Stimulated activated CD4-positive, alpha-beta T cell treated with anti-CD3 and anti-CD28 coated beads, Interleukin-12 subunit alpha, Interleukin-12 subunit beta, amount 100 ng/mL, for 24 hours (primary cell): ENCODE results near the gene TNFRSF21.
"Not testable (repeated sequence)": the region's sequence is repeated elsewhere in the genome, so short reads cannot be mapped to it uniquely, and the experiment has no call there.

ENCODE experiments used
- DNase-seq, 2 experiments: peaks; one replicate each; pipeline ENCODE4 v3.0.0-alpha.2; 2020; ENCODE audit warnings: low read depth in 2 of 2

Gene TNFRSF21

GRCh38 chr6:47321577-47321976 lies 11.9 kb upstream of the TNFRSF21 start:
- DNase-seq, result no peak

GRCh38 chr6:47319867-47320266 lies 10.2 kb upstream of the TNFRSF21 start:
- no peak for DNase-seq

- DNase-seq, result no peak
Observed at GRCh38 chr6:47319382-47319781, 9.7 kb upstream of the TNFRSF21 start.

GRCh38 chr6:47318236-47318989 lies 8.7 kb upstream of the TNFRSF21 start:
- no peak for DNase-seq

GRCh38 chr6:47315181-47315580 lies 5.5 kb upstream of the TNFRSF21 start:
- not testable (repeated sequence) for DNase-seq

- DNase-seq, result no peak
Observed at GRCh38 chr6:47310131-47310480, 401 bp upstream of the TNFRSF21 start.

GRCh38 chr6:47308552-47309290 lies 984 bp downstream of the TNFRSF21 start:
- peak in 1 of 2 experiments; percentile 1 for DNase-seq

- DNase-seq, result no peak
Observed at GRCh38 chr6:47308198-47308517, 1.5 kb downstream of the TNFRSF21 start.

- no peak for DNase-seq
Observed at GRCh38 chr6:47307362-47308197, 2.1 kb downstream of the TNFRSF21 start.

GRCh38 chr6:47306887-47307286 lies 2.8 kb downstream of the TNFRSF21 start:
- DNase-seq, result no peak

- no peak for DNase-seq
Observed at GRCh38 chr6:47303861-47304260, 5.8 kb downstream of the TNFRSF21 start.

GRCh38 chr6:47303342-47303741 lies 6.4 kb downstream of the TNFRSF21 start:
- DNase-seq, result no peak

GRCh38 chr6:47302043-47302442 lies 7.7 kb downstream of the TNFRSF21 start:
- DNase-seq, result no peak

GRCh38 chr6:47301441-47301840 lies 8.3 kb downstream of the TNFRSF21 start:
- no peak for DNase-seq

- no peak for DNase-seq
Observed at GRCh38 chr6:47300417-47300816, 9.3 kb downstream of the TNFRSF21 start.

- DNase-seq, result no peak
Observed at GRCh38 chr6:47299965-47300364, 9.7 kb downstream of the TNFRSF21 start.

- DNase-seq, result no peak
Observed at GRCh38 chr6:47298475-47298874, 11.2 kb downstream of the TNFRSF21 start.

- no peak for DNase-seq
Observed at GRCh38 chr6:47294990-47295389, 14.7 kb downstream of the TNFRSF21 start.

GRCh38 chr6:47292944-47293343 lies 16.8 kb downstream of the TNFRSF21 start:
- no peak for DNase-seq

GRCh38 chr6:47292027-47292426 lies 17.7 kb downstream of the TNFRSF21 start:
- DNase-seq, result no peak

- DNase-seq, result no peak
Observed at GRCh38 chr6:47290124-47290834, 19.4 kb downstream of the TNFRSF21 start.
